ENCODE measurements around the gene PRKG1.

- TF ChIP-seq TAF1 (IDR thresholded peaks at IDR 0.05; ENCODE audit: borderline replicate concordance, low read depth, low read length) (no peak), POLR2A (IDR thresholded peaks at IDR 0.05; ENCODE audit: low read depth, low read length) (no peak)
Measured at GRCh38 chr10:51257511-51258248, 183.4 kb downstream of the PRKG1 start.
